HG02981 (cell line): Measurements from ENCODE around the gene TMPRSS3.
"Not testable (repeated sequence)": the region's sequence is repeated elsewhere in the genome, so short reads cannot be mapped to it uniquely, and the experiment has no call there.

Experiments used
- ATAC-seq: cut with Tn5 transposase; IDR thresholded peaks from one replicate; pipeline ENCODE4 v1.9.1; 2021; ENCODE audit warnings: mild to moderate bottlenecking, moderate library complexity; ENCODE audit not compliant: unreplicated experiment

Gene TMPRSS3

DNA sequence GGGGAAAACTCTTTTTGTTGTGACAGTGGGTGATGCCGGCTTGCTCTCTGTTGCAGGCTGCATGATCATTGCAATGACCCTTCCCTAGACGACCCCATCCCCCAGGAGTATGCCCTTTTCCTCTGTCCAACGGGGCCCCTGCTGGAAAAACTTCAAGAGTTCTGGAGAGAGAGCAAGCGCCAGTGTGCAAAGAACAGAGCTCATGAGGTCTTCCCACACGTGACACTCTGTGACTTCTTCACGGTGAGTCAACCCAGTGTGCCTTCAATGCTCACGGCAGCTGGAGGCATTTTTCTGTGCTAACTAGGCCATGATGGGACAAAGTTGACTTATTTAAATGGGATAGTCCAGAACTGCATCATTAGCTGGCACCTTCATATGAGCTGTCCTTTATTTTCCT is 13.5 kb upstream of the TMPRSS3 start:
- no peak for ATAC-seq

DNA sequence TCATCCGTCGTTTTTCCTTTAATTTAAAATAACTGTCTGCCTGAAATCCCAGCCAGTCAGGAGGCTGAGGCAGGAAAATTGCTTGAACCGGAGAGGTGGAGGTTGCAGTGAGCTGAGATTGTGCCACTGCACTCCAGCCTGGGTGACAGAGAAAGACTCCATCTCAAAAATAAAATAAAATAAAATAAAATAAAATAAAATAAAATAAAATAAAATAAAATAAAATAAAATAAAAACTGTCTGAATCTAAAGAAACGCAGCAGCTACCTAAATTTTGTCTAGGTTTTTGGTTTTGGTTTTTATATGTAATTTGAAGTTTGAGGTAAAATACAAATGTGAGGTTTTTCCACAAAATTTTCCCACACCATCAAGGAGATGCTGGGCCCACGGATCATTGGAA is 12.9 kb upstream of the TMPRSS3 start:
- not testable (repeated sequence) for ATAC-seq

DNA sequence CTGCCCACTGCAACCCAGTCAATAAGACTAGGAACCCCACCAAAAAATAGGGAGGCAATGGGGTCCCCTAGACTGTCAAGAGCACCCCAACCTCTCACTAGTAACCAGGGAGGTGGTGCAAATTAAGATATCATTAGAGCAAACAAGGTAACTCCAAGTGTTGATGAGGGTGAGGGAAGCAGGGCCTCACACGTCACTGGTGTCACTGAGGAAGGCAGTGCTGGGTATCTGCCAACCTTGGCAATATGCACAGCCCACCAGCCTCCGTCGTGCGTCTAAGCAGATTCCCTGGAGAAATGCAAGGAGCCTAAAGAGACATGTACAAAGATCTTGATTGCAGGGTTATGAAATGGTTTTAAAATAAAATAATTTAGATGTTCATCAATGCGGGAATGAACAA is 11.6 kb upstream of the TMPRSS3 start:
- ATAC-seq: no peak

DNA sequence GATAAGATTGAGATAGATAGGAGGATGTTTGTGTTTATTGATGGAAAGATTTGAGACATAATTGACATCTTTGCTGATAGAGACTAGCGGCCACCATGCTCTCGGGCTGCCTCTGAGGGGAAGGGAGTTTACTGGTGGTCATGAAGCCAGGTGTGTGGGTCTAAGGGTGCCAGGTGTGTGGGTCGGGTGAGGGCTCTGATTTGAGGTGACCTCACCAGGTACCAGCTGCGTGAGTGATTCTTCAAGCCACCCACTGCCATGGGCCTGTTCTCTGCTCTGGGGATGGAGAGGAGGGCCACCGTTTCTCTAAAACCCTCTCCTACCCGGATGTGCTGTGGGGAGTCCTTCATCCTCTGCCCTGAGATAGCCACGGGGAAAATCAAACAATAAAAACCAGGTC is 11.0 kb upstream of the TMPRSS3 start:
- no peak for ATAC-seq

DNA sequence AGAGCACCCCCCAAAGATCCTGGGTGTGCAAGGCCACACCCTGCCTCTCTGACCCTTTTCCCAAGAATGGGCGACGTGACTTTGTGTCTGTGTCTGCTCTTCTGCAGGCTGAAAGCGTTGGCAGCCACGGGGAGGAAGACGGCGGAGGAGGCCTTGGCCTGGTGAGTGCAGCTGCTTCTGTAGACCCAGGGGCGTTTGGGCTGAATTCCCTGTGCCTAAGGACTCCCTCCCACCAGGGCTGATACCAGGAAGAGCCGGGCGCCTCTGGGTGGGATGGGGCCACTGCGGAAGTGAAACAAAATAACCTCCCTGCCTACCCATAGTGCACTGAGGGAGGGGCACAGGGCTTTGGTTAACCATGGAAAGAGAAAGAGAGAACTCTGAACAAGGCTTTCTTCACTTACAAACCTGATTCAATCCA is 10.4 kb upstream of the TMPRSS3 start:
- ATAC-seq: no peak

DNA sequence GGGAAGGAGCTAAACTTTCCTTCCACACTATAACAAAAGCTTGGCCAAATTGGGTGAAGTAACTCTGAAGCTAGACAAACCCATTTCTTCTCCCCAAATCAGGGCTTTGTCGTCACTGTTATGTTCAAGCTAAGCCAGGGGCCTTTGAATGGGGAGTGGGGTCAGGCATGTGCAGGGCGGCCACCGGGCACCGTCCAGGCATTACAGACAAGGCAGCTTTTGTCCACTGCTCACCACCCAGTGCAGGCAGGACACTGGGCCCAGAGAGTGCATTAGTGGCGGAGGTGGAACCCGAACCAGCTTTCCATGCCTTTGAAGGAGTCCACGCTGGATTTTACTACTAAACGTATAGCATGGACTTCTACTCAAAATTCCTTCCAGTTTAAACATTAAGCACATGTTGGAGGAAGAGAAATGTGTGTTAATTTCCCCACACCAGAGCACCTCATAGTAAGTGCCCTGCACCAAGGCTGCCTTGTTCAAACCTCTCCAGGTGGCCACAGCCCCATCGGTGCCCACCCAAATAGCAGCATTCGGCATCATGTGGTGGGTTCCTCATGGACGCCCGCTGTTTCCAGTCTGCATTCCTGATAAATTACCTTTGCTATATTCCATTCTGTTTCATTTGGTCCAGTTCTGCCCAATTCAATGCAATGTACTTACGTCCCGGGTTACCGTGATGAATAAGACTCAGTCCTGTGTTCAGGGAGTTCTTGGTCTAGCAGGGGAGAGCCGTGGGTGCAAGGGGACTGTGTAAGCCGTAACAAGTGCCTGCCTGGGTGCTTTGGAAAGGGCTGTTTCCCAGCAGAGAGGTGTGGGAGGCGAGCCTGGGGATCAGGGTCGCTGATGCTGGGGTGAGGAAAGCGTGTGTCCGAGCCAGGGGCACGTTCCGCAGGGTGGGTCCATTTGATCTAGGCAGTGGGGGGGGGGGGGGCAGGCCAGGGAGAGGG is 9.5 kb upstream of the TMPRSS3 start:
- ATAC-seq: no peak

DNA sequence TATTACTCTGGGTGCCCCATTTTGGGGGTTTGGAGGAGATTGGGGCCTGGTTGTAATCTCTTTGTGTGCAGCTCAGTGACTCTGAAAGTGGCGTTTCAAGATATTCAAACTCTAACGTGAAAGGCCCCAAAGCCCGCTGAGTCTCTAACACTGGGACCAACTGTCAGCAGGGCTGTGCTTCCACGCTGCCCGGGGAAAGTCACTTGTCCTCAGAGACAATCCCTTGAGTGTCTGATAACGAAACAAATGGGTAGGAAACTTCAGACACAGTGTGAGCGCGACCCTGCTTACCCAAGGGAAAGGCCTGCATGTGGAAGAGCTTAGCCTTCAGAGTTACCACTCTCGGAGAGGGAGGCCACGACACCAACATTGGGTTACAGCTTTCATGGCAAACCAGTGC is 8.7 kb upstream of the TMPRSS3 start:
- no peak for ATAC-seq

DNA sequence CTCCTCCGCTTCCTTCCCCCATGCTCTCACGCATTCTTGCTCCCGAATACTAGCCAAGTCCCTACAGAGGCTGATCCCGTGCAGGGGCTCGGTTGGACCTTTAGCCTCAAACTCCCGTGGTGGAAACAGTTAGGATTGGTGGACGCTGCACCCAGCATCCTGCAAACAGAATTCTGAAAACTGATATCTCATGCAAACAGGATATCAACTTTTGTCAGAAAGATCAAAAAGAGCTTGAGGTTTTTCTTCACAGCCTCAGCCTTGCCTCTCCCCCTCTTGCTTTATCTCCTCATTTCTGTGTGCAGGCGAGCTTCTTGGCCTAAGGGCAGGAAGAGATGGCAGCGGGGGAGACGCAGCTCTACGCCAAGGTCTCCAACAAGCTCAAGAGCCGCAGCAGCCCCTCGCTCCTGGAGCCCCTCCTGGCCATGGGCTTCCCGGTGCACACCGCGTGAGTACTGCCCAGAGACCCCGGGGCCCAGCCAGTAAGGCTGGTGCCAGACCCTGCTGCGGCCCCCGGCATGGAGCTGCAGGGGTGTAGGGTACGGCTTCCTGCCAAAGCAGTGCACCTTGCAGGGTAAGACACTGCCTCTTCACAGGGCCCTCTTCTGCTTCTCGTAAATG is 7.9 kb upstream of the TMPRSS3 start, which contains the start of gene UBASH3A:
Gene UBASH3A, plus strand, starts transcription at position 292 of the 621 bp plus-strand sequence. Its CDS starts 44 bp downstream, at position 336.
- no peak for ATAC-seq

DNA sequence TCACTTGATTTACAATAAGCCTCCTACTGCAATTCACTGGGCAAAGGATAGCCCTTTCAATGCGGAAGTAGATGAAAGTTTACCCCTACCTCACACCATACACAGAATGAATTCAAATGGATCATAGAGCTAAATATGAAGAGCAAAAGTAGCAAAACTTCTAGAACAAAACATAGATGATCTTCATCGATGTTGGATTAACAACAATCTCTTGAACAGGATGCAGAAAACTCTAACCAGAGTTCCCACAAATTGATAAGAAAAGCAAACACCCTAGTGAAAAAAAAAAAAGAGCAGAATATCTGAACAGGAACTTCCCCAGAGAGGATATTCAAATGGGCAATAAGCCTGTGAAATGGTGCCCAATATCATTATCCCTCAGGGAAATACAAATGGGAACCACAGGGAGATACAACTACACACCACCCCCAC is 6.0 kb upstream of the TMPRSS3 start:
- no peak for ATAC-seq

DNA sequence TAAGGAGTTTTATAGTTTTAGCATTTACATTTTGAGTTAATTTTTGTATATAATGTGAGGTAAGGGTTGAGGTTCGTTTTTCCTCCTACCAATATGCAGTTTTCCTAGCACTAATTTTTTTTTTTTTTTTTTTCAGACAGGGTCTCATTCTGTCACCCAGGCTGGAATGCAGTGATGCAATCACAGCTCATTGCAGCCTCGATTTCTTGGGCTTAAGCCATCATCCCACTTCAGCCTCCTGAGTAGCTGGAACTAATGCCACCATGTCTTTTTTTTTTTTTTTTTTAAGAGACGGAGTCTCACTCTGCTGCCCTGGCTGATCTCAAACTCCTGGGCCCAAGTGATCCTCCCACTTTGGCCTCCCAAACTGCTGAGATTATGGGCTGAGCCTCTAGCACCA is 5.3 kb upstream of the TMPRSS3 start:
- no peak for ATAC-seq

DNA sequence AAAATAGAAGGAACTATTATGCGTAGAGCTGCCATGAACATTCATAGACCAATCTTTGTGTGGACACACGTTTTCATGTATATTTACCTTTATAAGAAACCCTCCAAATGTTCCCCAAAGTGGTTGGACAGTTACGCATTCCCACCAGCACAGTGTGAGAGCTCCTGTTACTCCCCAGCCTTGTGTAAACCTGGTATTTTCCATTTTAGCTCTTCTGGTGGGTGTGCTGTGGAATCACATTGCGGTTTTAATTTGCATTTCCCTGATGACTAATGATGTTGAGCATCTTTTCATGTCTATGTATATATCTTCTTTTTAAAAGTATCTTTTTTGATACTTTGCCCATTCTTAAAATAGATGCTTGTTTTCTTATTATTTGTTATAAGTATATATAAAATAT is 4.7 kb upstream of the TMPRSS3 start:
- ATAC-seq: no peak

DNA sequence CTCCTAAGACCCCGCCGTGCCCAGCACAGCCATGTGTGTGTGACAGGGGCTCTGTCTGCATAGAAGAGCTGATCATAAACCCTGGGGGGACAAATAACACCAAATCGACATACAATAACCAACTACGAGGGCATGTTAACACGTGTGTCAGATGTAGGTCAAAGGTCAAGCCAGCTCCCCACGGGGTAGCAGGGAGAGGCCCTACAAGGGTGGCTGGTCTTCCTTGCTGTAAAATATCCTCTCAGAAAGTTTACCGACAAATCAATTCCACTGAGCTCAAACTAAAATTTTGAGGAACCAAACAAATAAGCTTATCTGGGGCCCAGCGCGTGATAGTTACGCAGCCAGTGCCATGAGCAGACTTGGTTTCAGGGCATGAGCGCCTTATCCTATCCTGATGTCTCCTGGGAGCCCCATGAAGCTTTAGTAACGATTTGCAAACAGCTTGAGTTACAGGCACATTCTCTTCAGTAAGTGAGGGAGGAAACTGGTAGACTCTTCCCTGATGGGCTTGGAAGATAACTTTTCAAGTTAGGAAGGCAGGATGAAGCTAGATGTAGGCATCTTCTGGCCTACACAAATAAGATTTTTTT is 2.7 kb upstream of the TMPRSS3 start:
- no peak for ATAC-seq

DNA sequence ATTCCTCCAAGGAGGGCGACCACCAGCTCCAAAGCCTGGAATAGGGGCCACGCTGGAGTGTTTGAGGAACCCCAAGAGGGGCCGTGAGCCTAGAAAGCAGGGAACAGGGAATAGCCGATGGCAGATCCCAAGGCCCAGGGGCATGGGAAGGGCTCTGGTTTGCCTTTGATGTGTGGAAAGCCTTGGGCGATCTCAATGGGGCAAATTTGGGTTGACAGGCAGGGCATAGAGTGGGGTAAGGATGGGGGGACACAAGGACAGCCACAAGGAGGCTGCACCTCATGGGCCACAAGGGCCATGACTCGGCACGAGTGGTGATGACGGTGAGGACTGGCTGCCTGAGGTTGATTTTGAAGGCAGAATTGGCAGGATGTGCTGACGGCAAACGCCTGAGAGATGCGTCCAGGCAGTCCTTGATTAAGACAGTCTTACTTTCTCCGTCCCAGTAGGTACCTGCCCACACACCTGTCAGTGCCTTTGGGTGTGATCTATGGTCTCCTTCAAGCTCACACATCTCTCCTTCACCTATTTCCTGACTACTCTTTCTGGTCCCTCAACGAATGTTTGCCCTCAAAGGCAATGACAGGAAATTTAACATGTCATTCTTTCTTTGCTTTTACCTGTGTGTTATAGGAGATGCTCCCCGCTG is 2.0 kb upstream of the TMPRSS3 start:
- no peak for ATAC-seq

DNA sequence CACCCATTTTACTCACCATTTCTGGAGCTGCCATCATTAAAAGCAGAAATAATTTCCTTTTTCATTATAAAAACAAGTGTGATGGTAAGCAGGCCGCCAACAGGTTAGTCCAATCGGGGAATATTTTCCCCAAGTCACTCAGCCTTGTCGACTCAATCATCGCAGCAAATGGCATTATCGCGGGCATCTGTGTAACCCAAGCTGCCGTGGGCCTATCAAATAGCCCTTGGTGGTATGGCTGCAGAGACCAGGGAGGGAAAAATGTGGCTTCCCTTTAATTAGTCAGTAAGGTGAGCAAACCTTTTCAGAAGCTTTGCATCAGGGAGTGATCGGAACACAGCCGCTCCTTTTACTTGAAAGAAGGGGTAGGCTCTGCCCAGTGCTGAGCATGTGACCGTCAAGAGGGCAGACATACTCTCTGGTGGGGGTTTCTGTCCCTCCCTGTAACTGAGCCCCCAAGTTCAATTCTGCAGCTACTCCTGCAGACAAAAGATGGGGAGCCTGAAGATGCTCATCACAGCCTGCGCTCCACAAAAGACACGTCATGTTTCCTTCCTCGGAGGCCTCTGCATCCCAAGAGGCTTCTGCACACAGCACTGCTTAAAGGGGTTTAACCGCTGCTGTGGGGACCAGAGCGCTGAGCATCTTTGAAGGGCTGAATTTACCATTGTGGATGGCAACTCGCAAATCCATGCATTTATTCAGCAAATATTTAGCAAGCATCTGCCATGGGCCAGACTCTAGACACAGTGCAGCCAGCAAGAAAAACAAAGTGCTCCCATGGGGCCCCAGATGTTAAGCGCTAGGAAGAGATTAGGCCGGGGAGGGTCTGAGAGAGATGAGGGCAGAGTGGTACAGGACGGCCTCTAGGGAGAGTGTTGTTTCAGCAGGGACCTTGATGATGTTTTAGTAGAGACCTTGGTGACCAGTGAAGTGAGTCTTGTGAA is 1.2 kb upstream of the TMPRSS3 start:
- no peak for ATAC-seq

DNA sequence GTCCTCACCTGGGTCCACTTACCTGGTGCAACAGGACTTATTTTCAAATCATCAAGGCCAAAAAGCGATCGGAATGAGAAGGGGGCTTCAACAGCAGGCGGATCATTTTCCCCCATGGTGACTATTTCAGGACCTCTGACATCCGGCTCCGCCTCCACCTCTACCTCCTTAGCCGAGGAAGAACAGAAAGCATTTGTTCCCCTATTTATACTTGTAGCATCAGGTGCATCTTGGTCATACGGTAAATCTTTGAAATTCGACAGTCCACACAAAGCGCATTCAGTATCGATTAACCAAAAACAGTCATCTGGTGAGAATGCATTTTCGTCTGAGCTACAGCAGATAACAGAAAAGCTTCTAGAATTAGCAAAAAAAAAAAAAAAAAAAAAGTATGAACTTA is 550 bp downstream of the TMPRSS3 start:
- ATAC-seq: no peak

DNA sequence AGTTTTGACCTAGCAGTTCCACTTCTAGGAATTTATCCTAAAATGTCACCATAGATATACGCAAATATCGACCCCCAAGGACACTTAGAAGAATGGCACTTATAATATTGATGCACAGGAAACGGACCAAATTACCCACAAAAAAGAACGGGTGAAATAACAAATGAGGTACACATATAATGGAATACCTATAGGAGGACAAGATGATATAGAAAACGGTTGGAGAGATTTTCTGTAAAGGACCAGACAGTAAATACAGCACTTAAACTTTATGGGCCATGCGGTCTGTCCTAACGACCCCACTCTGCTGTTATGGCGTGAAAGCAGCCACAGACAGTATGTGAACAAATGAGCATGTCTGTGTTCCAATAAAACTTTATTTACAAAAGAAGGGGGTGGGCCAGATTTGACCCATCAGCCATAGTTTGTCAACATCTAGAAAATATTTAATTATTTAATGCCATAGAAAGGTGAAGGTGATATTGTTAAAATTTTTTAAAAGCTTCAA is 2.4 kb downstream of the TMPRSS3 start:
- ATAC-seq: no peak

DNA sequence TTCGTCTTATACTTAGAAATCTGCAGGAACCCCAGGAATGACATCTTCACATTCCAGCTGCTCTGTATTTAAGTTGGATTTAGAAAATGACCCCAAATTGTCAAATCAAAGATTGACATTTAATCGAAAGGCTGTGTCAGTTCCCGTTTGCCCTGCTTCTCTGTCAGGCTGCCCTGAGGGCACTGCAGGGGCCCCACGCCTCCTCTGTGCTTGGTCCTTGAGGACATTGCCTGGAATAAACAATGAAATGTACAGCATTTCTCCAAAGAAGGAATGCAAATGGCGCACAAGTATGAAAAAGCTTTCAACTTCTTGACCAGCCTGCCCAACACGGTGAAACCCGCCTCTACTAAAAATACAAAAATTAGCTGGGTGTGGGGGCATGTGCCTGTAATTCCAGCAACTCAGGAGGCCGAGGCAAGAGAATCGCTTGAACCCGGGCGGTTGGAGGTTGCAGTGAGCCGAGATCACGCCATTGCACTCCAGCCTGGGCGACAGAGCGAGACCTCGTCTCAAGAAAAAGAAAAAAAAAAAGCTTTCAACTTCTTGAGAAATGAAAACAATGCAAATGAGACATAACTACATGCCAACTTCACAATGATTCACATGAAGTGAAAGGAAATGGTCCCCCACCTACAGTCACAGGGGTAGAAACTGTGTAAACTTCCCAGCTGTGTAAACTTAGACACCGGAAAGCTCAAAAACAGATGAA is 3.0 kb downstream of the TMPRSS3 start:
- ATAC-seq: peak; percentile 70

DNA sequence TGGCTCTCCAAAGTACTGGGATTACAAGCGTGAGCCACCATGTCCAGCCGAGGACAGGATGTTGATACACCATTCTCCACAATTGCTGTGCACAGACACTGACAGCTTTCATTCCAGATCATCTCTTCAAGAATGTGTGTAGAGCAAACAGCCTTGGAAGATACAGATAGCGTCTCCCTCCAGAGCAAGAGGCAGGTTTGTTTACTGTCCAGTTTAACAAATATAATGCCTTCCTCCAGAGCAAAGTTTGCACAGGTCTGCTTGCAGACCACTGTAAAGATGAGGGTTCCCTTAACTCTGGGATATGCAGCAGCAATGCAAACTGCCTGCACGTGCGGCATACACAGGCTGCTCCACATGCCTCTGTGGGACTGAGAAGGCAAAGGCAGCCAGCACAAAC is 4.6 kb downstream of the TMPRSS3 start:
- ATAC-seq: no peak

DNA sequence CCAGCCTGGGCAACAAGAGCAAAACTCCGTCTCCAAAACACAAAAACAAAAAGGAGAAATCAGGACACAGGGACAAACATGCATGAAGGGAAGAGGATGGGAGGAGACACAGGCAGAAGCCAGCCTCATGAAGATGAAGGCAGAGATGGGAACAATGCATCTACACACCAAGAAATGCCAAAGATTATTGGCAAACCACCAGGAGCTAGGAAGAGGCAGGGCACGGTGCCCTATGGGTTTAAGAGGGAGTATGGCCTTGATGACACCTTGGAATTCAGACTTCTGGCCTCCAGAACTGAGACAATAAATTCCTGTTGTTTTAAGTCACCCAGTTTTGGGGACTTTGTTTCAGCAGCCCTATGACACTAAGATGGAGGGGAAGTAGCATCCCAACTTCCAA is 5.2 kb downstream of the TMPRSS3 start:
- no peak for ATAC-seq
